GM21717 (cell line): Measurements from ENCODE around the gene SLC13A4.
"Not testable (repeated sequence)": the region's sequence is repeated elsewhere in the genome, so short reads cannot be mapped to it uniquely, and the experiment has no call there.

Source experiments
- ATAC-seq: cut with Tn5 transposase; IDR thresholded peaks from one replicate; pipeline ENCODE4 v1.9.1; 2021; ENCODE audit warnings: mild to moderate bottlenecking, moderate library complexity; ENCODE audit not compliant: unreplicated experiment

SLC13A4 gene

GRCh38 chr7:135753616-135754413, 25.8 kb upstream of the SLC13A4 start:
- no peak for ATAC-seq

DNA sequence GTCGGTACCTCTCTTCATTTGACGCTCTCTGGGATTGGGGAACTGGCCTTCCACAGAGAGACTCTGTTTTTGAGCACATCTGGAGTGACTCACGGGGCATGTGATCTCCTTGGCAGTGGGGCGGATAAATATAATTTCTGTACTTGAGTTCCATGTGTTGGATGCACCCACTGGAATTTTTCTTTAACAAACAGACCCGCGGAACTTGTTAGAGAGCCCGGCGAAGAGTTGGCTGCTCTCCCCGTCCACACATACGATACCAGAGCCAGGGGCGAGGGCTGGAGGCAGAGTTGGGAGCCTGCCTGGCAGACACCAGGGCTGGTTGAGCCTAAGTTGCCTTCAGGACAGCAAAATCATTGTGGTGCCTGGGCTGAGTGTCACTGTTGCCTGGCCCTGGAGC, 20.8 kb upstream of the SLC13A4 start, which contains the start of gene FAM180A:
TSS of gene FAM180A (minus strand) at position 44 of the 400 bp plus-strand sequence. CDS start 233 bp downstream, outside the sequence.
- ATAC-seq = no peak

DNA sequence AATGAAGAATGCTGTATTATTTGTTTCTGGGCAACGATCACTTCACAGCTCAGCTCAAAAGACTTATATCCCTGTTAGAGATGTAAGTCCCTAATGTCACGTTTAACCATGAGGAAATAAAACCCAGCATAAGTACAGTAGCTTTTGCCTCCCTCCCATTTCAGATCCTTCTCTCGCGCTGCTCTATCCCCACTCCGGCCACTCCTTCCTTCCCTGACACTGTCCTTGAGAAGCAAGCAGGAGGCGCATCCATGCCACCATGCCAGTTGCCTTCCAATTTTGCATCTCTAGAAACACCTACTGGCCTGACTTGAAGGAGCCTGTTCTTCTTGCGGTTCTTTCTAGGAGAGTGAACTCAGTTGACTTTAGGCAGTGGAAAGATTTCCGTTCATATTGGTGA, 19.4 kb upstream of the SLC13A4 start:
- ATAC-seq = no peak

- no peak for ATAC-seq
Measured at GRCh38 chr7:135745703-135746312, 17.8 kb upstream of the SLC13A4 start.

GRCh38 chr7:135744938-135745702, 17.1 kb upstream of the SLC13A4 start:
- no peak for ATAC-seq

DNA sequence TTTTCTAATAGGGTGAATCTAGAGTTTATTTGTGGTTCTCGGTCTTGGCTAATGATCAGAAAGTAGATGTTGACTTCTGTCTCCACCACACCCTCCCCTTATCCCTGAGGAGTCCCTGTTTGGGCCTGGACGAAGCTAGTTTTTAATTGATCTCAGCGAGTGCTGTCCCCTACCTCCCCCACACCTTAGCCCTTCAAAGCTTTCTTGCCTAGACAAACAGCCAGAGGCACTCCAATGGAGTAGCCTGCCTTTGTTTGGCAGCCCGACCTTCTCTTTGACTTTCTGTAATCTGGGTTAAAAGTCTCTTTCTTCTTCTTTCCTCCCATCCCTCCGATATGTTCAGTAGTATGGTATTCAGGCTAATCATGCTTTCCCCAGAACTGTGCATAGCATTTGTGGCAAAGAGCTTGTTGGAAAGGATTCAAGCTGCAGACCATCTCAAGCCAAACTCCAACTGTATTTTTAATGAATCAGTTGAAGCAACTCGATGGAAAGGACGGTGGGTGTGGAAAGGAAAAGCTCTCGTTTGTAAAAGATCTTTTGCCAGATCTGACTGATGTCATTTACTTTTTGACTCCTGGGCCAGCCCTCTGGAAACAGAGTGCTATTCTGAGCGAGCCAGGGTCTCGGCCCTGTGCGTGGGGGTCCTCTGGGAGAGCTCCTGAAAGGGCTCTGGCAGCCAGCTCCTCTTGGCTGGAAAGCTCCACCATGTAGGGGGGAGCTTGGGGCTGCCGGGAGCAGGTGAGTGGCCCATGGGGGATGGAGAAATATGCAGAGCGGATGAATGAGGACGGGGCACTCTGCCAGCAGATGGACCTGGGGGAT, 16.1 kb upstream of the SLC13A4 start:
- ATAC-seq = no peak

DNA sequence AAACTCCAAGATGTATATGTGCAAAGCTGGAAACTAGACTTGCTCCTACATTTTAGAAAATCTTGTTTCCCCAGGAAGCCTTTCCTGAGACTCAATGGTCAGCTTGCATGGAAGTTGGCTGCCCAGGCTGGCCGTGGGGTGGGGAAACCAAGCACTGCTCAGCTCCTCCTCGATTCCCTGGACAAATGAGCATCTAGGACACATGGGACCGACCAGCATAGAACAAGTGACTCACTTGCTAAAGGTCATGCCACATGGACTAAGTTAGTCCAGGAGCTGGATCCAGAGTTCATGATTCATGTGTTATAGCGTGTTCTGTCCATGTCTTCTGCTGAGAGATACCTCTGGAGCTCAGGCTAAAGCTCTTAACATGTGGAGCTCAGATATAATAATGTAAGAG, 14.4 kb upstream of the SLC13A4 start:
- no peak for ATAC-seq

GRCh38 chr7:135741905-135742304, 13.9 kb upstream of the SLC13A4 start:
- no peak for ATAC-seq

- no peak for ATAC-seq
Measured at GRCh38 chr7:135740889-135741288, 12.9 kb upstream of the SLC13A4 start.

DNA sequence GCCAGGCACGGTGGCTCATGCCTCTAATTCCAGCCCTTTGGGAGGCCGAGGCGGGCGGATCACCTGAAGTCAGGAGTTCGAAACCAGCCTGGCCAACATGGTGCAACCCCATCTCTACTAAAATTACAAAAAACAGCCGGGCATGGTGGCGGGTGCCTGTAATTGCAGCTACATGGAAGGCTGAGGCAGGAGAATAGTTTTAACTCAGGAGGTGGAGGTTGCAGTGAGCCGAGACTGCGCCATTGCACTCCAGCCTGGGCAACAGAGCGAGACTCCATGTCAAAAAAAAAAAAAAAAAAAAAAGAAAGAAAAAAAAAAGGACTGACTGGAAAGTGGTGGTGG, 9.3 kb upstream of the SLC13A4 start:
- ATAC-seq = not testable (repeated sequence)

GRCh38 chr7:135736586-135737305, 8.8 kb upstream of the SLC13A4 start:
- ATAC-seq = no peak

GRCh38 chr7:135734343-135734689, 6.3 kb upstream of the SLC13A4 start:
- ATAC-seq = no peak

DNA sequence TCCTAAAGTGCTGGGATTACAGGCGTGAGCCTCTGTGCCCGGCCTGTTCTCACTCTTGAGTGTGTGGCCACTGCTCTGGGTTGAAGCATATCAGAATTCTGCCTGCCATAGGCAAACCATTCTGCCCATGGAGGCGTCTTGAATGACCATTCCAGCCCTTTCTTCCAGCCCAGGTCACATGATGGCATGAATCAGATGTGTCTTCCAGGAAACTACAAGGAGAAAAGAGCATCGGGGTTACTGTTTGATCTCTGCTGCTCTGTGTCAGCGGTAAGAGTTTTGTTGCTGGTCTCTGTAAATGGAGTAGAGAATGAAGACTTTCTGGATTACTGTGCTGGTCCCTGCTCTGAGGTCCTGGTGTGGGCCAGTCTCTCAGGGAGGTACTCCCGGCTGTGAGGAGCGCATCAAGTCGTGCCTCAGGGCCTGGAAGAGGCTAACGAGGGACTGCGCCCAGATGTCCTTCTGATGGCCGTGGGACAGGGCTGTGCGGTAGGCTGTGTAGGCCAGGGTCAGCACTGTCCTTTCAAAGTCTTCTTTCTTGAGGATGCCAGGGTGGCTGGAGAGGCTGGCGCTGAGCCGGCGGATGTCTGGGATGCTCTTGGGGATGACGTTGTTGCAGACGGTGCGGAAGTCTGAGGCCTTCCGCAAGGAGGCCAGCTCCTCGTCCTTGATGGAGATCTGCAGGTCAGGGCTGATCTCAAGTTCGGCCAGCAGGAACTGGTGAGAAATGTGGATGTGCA, 5.8 kb upstream of the SLC13A4 start:
- ATAC-seq = no peak

DNA sequence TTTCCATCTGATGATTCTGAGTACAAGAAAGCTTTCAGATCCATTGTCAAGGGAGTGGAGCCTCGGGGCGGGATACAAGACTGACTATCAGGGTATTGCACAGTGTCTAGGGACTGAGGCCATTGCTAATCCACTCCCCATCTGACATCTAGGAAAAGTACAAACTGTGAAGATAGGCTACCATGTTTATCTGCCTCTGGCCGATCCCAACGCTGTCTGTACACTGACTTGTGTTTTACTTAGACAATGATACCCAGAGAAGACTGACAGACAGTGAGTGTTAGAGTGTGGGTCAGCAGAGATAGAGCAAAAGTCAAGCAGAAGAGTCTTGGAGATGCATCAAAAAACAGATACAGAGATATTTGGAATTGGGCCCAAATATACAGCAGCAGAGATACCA, 3.1 kb upstream of the SLC13A4 start:
- ATAC-seq = no peak

DNA sequence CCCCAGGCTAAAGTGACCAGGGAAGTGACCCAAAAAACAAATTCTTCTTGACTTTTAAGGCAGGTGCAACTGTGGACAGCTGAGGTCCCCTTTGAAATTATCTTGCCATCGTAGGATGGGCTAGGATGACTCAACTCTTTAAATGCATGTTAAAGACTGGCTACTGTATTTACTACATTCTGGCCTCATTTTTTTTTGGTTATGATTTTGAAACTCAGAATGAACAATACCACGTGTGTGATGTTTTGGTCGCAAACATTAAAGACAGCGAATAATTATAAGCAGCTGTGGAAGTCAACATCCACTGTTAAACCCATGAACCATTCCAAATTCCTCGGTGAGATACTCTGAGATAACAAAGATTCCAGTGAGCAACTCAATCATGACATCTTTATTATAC, 1.2 kb upstream of the SLC13A4 start:
- no peak for ATAC-seq

GRCh38 chr7:135726911-135727673, 894 bp downstream of the SLC13A4 start:
- no peak for ATAC-seq

DNA sequence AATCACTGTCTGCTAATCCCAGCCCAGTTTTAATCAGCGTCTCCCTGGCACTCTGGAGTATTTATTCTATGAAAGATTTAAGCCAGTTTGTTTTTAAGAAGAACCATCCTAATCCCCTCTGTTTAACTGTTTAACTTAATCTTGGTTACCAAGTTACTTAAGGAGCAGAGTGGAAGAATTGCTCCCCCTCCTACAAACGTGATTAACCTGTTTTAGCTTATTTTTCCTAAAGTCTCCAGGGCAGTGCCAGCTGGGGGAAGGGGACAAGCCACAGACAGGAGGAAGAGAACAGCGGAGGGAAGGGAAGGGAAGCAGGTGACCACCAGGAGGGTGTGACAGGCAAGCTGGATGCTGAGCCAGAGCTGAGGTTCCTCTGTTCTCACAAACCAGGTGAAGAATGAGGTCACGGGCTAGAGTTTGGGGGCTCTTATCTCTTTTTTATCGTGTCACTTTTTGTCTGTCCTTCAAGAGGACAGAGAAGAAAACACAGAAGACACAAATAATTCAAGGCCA, 1.7 kb downstream of the SLC13A4 start:
- no peak for ATAC-seq

DNA sequence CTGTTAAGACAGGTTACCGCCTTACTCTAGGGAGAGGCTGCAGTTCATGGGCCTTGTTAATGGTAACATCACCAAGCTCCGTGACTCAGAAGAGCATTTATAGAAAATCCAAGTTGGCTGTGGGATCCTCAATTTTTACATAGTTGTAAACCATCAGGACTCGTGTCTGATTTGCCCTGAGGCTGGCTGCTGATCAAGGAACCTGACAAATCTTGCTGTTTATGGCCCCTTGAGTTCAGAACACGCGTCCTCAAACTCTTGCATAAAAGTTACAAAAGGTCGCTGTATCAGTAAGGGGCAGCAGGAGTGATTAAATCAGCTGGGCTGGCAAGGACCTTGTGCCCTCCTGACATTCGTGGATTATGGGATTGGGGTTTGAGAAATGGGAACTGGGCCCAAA, 4.6 kb downstream of the SLC13A4 start:
- no peak for ATAC-seq
